ENCODE measurements around the gene ARFIP1.
"Not testable (repeated sequence)": the region's sequence is repeated elsewhere in the genome, so short reads cannot be mapped to it uniquely, and the experiment has no call there.

ARFIP1 gene

GRCh38 chr4:152765069-152765737 lies 14.6 kb upstream of the ARFIP1 start:
- H3K9ac ChIP-seq (ENCODE audit: low read depth, low read length); H3K36me3 ChIP-seq (ENCODE audit: control insufficient read depth, insufficient read depth, low read length); H3K4me1 ChIP-seq (ENCODE audit: control insufficient read depth, insufficient read depth, low read length); H3K9me3 ChIP-seq (ENCODE audit: control insufficient read depth, insufficient read depth, low read length); H3K27ac ChIP-seq (ENCODE audit: low read depth, low read length); H3K4me3 ChIP-seq (ENCODE audit: low read depth, low read length); H3K27me3 ChIP-seq (ENCODE audit: control insufficient read depth, insufficient read depth, low read length): not testable (repeated sequence)

GRCh38 chr4:152771741-152772533 lies 7.8 kb upstream of the ARFIP1 start:
- no peak overlapping the region for H3K4me3 ChIP-seq (ENCODE audit: low read depth, low read length)
- H3K9me3 ChIP-seq (ENCODE audit: control insufficient read depth, insufficient read depth, low read length) = no peaks in the 10 kb centered on the region
- H3K4me1 ChIP-seq (ENCODE audit: control insufficient read depth, insufficient read depth, low read length) = no peaks in the 10 kb centered on the region
- H3K27ac ChIP-seq (ENCODE audit: low read depth, low read length) = no peak overlapping the region
- H3K27me3 ChIP-seq (ENCODE audit: control insufficient read depth, insufficient read depth, low read length) = no peaks in the 10 kb centered on the region
- H3K36me3 ChIP-seq (ENCODE audit: control insufficient read depth, insufficient read depth, low read length) = no peaks in the 10 kb centered on the region
- no peak overlapping the region for H3K9ac ChIP-seq (ENCODE audit: low read depth, low read length)

DNA sequence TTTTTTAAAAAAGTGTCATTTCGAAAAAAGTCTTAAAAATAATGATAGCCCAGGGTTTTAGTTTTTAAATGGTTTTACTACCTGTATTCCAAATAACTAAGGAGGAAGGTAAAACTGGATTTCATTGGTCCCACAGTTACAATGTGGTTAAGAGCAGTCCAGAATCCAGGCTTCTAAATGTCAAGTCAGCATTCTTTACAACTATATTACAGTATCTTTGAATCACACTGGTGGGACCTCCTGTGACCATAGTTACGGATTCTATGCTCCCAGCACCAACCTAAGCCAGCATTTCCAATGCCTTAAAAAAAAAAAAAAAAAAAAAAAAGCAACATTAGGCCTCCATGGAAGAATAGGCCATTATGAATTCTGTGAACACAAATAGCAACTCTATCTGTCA lies 6.4 kb upstream of the ARFIP1 start:
- H3K27me3 ChIP-seq (ENCODE audit: control insufficient read depth, insufficient read depth, low read length) = peaks cover 7% of the 10 kb centered on the region; the same call in 1 of the 2 replicates
- H3K4me1 ChIP-seq (ENCODE audit: control insufficient read depth, insufficient read depth, low read length) = peaks cover 4% of the 10 kb centered on the region; the same call in 1 of the 2 replicates
- no peaks in the 10 kb centered on the region for H3K36me3 ChIP-seq (ENCODE audit: control insufficient read depth, insufficient read depth, low read length)

DNA sequence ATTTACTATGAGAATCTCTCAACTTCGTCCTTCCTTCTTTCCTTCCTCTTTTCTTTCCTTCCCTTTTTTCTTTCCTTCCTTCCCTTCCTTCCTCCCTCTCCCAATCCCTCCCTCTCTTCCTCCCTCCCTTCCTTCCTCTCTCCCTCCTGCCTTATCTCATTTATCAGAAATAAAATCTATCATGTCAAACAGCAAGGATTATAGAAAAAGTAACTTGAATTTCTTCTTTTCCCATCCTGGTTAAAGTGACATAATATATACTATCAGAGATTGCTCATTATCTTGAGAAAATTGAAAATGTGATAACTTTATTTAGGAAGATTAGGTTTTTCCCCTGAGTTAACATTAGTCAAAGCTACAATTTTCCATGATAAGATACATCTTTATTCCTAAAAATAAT lies 5.8 kb upstream of the ARFIP1 start:
- no peaks in the 10 kb centered on the region for H3K9me3 ChIP-seq (ENCODE audit: control insufficient read depth, insufficient read depth, low read length)

More for the DNA sequence above, 6.4 kb upstream of the ARFIP1 start:
- no peak overlapping the region for H3K9ac ChIP-seq (ENCODE audit: low read depth, low read length)
- H3K4me3 ChIP-seq (ENCODE audit: low read depth, low read length) = no peak overlapping the region
- no peaks in the 10 kb centered on the region for H3K9me3 ChIP-seq (ENCODE audit: control insufficient read depth, insufficient read depth, low read length)
- no peak overlapping the region for H3K27ac ChIP-seq (ENCODE audit: low read depth, low read length)

GRCh38 chr4:152776352-152776751 lies 3.4 kb upstream of the ARFIP1 start:
- no peaks in the 10 kb centered on the region for H3K36me3 ChIP-seq (ENCODE audit: control insufficient read depth, insufficient read depth, low read length)
- no peak overlapping the region for H3K27ac ChIP-seq (ENCODE audit: low read depth, low read length)
- H3K27me3 ChIP-seq (ENCODE audit: control insufficient read depth, insufficient read depth, low read length) = peaks cover 8% of the 10 kb centered on the region; the same call in 1 of the 2 replicates
- peaks cover 14% of the 10 kb centered on the region for H3K4me1 ChIP-seq (ENCODE audit: control insufficient read depth, insufficient read depth, low read length)
- no peak overlapping the region for H3K4me3 ChIP-seq (ENCODE audit: low read depth, low read length)
- no peaks in the 10 kb centered on the region for H3K9me3 ChIP-seq (ENCODE audit: control insufficient read depth, insufficient read depth, low read length)
- H3K9ac ChIP-seq (ENCODE audit: low read depth, low read length) = no peak overlapping the region

More for the DNA sequence above, 5.8 kb upstream of the ARFIP1 start:
- Histone ChIP-seq H3K27ac (ENCODE audit: low read depth, low read length) (no peak overlapping the region), H3K27me3 (ENCODE audit: control insufficient read depth, insufficient read depth, low read length) (peaks cover 8% of the 10 kb centered on the region; the same call in 1 of the 2 replicates), H3K4me1 (ENCODE audit: control insufficient read depth, insufficient read depth, low read length) (peaks cover 9% of the 10 kb centered on the region; the same call in 1 of the 2 replicates), H3K9ac (ENCODE audit: low read depth, low read length) (no peak overlapping the region), H3K36me3 (ENCODE audit: control insufficient read depth, insufficient read depth, low read length) (no peaks in the 10 kb centered on the region), H3K4me3 (ENCODE audit: low read depth, low read length) (no peak overlapping the region)

DNA sequence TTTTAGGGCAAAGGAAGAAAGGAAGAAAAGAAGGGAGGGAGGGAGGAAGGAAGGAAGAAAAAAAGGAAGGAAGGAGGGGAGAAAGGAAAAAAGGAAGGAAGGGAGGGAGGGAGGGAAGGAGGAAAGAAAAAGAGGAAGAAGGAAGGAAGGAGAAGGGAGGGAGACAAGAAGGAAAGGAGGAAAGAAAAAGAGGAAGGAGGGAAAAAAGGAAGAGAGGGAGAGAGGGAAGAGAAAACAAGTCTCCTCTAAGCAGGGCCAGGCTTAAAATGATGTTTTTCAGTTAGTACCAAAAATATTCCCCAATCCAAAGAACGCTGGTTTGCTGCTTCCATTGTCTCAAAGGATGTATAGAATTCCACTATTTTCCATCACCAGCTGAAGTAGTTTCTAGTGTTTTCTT lies 2.3 kb upstream of the ARFIP1 start:
- Histone ChIP-seq H3K36me3 (ENCODE audit: control insufficient read depth, insufficient read depth, low read length) (no peaks in the 10 kb centered on the region), H3K4me1 (ENCODE audit: control insufficient read depth, insufficient read depth, low read length) (peaks cover 14% of the 10 kb centered on the region), H3K27me3 (ENCODE audit: control insufficient read depth, insufficient read depth, low read length) (peaks cover 8% of the 10 kb centered on the region; the same call in 1 of the 2 replicates), H3K4me3 (ENCODE audit: low read depth, low read length) (no peak overlapping the region), H3K9me3 (ENCODE audit: control insufficient read depth, insufficient read depth, low read length) (no peaks in the 10 kb centered on the region), H3K27ac (ENCODE audit: low read depth, low read length) (no peak overlapping the region), H3K9ac (ENCODE audit: low read depth, low read length) (no peak overlapping the region)

GRCh38 chr4:152778656-152779512 lies 870 bp upstream of the ARFIP1 start:
- Histone ChIP-seq H3K36me3 (ENCODE audit: control insufficient read depth, insufficient read depth, low read length) (0 out of 2 replicates have a peak, but pooled peaks cover 5% of the 10 kb centered on the region), H3K9ac (ENCODE audit: low read depth, low read length) (peak overlapping the region; percentile 77), H3K4me3 (ENCODE audit: low read depth, low read length) (peak overlapping the region; percentile 83), H3K27me3 (ENCODE audit: control insufficient read depth, insufficient read depth, low read length) (peaks cover 8% of the 10 kb centered on the region; the same call in 1 of the 2 replicates), H3K4me1 (ENCODE audit: control insufficient read depth, insufficient read depth, low read length) (peaks cover 14% of the 10 kb centered on the region), H3K9me3 (ENCODE audit: control insufficient read depth, insufficient read depth, low read length) (no peaks in the 10 kb centered on the region), H3K27ac (ENCODE audit: low read depth, low read length) (peak overlapping the region; percentile 96)

DNA sequence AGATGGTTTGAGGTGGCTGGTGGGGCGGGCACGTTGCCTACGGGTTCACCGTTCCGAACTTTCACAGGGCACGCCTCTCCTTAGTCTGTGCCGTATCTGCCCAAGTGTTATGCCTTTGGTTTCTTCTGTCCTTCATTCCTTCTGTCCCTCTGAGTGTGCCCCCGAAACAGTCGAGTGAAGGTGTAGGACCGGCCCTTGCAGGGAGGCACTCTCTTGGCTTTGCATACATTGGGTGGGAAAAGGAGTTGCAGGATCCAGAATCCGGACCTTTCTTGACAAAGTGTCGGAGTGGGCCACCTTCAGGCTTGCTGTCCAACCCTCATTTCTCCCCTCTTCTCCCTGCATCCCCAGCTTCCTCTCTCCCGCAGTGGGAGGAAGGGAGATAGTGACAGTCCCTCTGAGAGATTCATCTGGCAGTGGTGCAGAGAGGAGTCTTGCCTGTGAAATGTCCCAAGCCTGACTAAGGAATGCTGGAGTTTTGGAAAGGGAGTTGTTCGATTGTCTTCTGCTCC lies 569 bp downstream of the ARFIP1 start:
- peaks cover 14% of the 10 kb centered on the region for H3K4me1 ChIP-seq (ENCODE audit: control insufficient read depth, insufficient read depth, low read length)
- 0 out of 2 replicates have a peak, but pooled peaks cover 5% of the 10 kb centered on the region for H3K36me3 ChIP-seq (ENCODE audit: control insufficient read depth, insufficient read depth, low read length)
- peak overlapping the region; percentile 72 for H3K9ac ChIP-seq (ENCODE audit: low read depth, low read length)
- peak overlapping the region; percentile 83 for H3K4me3 ChIP-seq (ENCODE audit: low read depth, low read length)
- H3K27me3 ChIP-seq (ENCODE audit: control insufficient read depth, insufficient read depth, low read length) = peaks cover 8% of the 10 kb centered on the region; the same call in 1 of the 2 replicates
- peak overlapping the region; percentile 96 for H3K27ac ChIP-seq (ENCODE audit: low read depth, low read length)
- no peaks in the 10 kb centered on the region for H3K9me3 ChIP-seq (ENCODE audit: control insufficient read depth, insufficient read depth, low read length)

DNA sequence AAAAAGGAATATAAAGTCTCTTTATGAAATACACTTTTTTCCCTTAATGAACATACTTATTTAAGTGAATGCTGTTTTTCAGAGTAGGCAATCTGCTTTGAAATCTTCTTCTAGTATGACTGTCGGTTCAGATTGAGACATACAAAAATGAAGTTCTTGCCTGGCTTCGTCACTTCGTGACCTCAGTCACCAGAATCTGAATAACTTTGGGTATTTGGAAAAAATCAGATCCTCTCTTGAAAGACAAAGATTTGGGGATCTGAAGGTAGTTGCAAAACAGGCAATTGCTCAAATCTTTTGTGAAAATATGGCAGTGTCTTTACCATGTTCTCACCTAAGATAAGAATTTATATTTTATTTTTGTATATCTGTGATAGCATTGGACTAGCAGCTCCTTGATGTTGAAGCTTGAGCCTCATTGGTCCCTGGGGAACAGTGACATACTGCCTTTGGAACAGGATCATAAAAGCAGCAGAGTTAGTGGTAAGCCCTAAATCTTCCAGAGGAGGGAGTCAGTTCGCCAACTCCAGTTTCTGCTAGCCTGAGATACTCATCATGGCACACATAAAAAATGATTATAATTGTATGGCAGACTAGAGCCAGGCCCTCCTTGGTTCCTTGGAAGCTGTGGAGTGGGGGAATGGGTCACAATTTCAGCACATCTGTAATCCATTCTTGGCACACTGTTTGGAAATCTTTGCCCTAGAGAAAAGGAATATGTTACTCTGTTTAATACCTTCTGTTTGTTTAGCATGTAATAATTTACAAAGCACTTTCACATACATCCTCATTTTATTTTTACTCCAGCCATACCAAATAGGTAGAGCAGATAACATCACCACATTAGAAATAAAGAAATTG lies 5.0 kb downstream of the ARFIP1 start:
- H3K27me3 ChIP-seq (ENCODE audit: control insufficient read depth, insufficient read depth, low read length) = no peaks in the 10 kb centered on the region
- no peaks in the 10 kb centered on the region for H3K9me3 ChIP-seq (ENCODE audit: control insufficient read depth, insufficient read depth, low read length)
- H3K36me3 ChIP-seq (ENCODE audit: control insufficient read depth, insufficient read depth, low read length) = 0 out of 2 replicates have a peak, but pooled peaks cover 7% of the 10 kb centered on the region
- no peak overlapping the region for H3K9ac ChIP-seq (ENCODE audit: low read depth, low read length)
- no peak overlapping the region for H3K4me3 ChIP-seq (ENCODE audit: low read depth, low read length)
- no peak overlapping the region for H3K27ac ChIP-seq (ENCODE audit: low read depth, low read length)
- H3K4me1 ChIP-seq (ENCODE audit: control insufficient read depth, insufficient read depth, low read length) = peaks cover 5% of the 10 kb centered on the region; the same call in 1 of the 2 replicates
